Parathyroid adenoma (tissue), 2 donors: ENCODE results near the gene MDH2.
"Not testable (repeated sequence)": the region's sequence is repeated elsewhere in the genome, so short reads cannot be mapped to it uniquely, and the experiment has no call there.

Experiments used
- H2AFZ ChIP-seq: fragments of 300-600 bp; sonication (generic); one replicate; pipeline ENCODE4 v1.7.0; 2017; ENCODE audit warnings: antibody characterized with exemption, mild to moderate bottlenecking
- H3K27ac ChIP-seq: fragments of 300-600 bp; sonication (generic); one replicate; pipeline ENCODE4 v1.7.0; 2017
- H3K27me3 ChIP-seq: fragments of 300-600 bp; sonication (generic); one replicate; pipeline ENCODE4 v1.7.0; 2017; ENCODE audit warnings: low read length; ENCODE audit not compliant: control insufficient read depth, insufficient read depth
- H3K36me3 ChIP-seq: fragments of 300-600 bp; sonication (generic); one replicate; pipeline ENCODE4 v1.7.0; 2017; ENCODE audit warnings: low read length; ENCODE audit not compliant: control insufficient read depth, insufficient read depth
- H3K4me1 ChIP-seq: fragments of 300-600 bp; sonication (generic); one replicate; pipeline ENCODE4 v1.7.0; 2017; ENCODE audit warnings: control low read depth
- H3K4me2 ChIP-seq: fragments of 300-600 bp; sonication (generic); one replicate; pipeline ENCODE4 v1.7.0; 2017; ENCODE audit warnings: low read length
- H3K4me3 ChIP-seq: fragments of 300-600 bp; sonication (generic); one replicate; pipeline ENCODE4 v1.7.0; 2017; ENCODE audit warnings: low read depth, low read length
- H3K79me2 ChIP-seq: fragments of 300-600 bp; sonication (generic); one replicate; pipeline ENCODE4 v1.7.0; 2017; ENCODE audit warnings: control low read depth
- H3K9ac ChIP-seq: fragments of 300-600 bp; sonication (generic); one replicate; pipeline ENCODE4 v1.7.0; 2017; ENCODE audit warnings: mild to moderate bottlenecking
- H3K9me3 ChIP-seq: fragments of 300-600 bp; sonication (generic); one replicate; pipeline ENCODE4 v1.7.0; 2017; ENCODE audit warnings: low read length; ENCODE audit not compliant: control insufficient read depth
- TF ChIP-seq, protein P1 (sequence below): fragments of 300-600 bp; sonication (generic); IDR thresholded peaks from one replicate; pipeline ENCODE4 v1.7.0; 2017; ENCODE audit warnings: antibody characterized with exemption, mild to moderate bottlenecking
- donor health status: primary hyperparathyroidism.

MDH2 gene

DNA sequence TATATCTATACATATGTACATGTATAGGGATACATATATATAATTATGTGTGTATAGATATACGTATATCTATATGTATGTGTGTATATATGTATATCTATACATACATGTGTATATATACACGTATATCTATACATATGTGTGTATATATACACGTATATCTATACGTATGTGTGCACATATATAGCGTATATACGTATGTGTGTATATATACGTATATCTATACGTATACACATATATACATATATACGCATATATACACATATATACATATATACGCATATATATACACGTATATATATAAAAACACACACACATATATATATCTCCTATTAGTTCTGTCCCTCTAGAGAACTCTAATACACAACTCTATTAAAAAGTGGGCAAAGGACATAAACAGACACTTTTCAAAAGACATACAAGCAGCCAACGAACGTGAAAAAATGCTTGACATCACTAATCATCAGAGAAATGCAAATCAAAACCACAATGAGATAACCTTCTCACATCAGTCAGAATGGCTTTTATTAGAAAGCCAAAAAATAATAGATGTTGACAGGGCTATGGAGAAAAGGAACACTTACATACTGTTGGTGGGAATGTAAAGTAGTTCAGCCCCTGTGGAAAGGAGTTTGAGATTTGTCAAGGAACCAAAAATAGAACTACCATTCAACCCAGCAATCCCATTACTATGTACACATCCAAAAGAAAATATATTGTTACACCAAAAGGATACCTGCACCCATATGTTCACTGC is 31.5 kb upstream of the MDH2 start:
- no peak overlapping the region for H3K4me2 ChIP-seq

DNA sequence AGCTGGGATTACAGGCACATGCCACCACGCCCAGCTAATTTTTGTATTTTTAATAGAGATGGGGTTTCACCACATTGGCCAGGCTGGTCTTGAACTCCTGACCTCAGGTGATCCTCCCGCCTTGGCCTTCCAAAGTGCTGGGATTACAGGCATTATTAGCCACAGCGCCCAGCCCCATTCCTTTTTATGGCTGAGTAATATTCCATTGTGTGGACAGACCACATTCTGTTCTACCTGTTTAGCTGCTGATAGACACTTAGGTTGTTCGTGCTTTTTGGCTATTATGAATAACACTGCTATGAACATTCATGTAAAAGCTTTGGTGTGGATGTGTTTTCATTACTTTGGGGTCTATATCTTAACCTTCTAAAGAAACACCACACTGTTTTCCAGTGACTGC is 29.4 kb upstream of the MDH2 start:
- not testable (repeated sequence) for H3K36me3 ChIP-seq, H3K9ac ChIP-seq, H3K4me1 ChIP-seq, H3K4me3 ChIP-seq, H3K9me3 ChIP-seq, H2AFZ ChIP-seq, H3K79me2 ChIP-seq, H3K27me3 ChIP-seq, H3K4me2 ChIP-seq, H3K27ac ChIP-seq

More for the DNA sequence above, 31.5 kb upstream of the MDH2 start:
- Histone ChIP-seq H2AFZ (no peak overlapping the region), H3K9ac (no peak overlapping the region), H3K27ac (no peak overlapping the region), H3K4me3 (no peak overlapping the region), H3K27me3 (no peaks in the 10 kb centered on the region), H3K36me3 (no peaks in the 10 kb centered on the region), H3K4me1 (no peaks in the 10 kb centered on the region), H3K9me3 (no peaks in the 10 kb centered on the region), H3K79me2 (no peaks in the 10 kb centered on the region)
- TF ChIP-seq, protein P1, sequence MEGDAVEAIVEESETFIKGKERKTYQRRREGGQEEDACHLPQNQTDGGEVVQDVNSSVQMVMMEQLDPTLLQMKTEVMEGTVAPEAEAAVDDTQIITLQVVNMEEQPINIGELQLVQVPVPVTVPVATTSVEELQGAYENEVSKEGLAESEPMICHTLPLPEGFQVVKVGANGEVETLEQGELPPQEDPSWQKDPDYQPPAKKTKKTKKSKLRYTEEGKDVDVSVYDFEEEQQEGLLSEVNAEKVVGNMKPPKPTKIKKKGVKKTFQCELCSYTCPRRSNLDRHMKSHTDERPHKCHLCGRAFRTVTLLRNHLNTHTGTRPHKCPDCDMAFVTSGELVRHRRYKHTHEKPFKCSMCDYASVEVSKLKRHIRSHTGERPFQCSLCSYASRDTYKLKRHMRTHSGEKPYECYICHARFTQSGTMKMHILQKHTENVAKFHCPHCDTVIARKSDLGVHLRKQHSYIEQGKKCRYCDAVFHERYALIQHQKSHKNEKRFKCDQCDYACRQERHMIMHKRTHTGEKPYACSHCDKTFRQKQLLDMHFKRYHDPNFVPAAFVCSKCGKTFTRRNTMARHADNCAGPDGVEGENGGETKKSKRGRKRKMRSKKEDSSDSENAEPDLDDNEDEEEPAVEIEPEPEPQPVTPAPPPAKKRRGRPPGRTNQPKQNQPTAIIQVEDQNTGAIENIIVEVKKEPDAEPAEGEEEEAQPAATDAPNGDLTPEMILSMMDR, result no peak

- no peaks in the 10 kb centered on the region for H3K27me3 ChIP-seq
- no peaks in the 10 kb centered on the region for H3K4me1 ChIP-seq
- no peak overlapping the region for H3K4me3 ChIP-seq
- H3K9me3 ChIP-seq, result no peaks in the 10 kb centered on the region
- no peaks in the 10 kb centered on the region for H3K79me2 ChIP-seq
- no peaks in the 10 kb centered on the region for H3K36me3 ChIP-seq
- no peak overlapping the region for H3K9ac ChIP-seq
- H2AFZ ChIP-seq, result no peak overlapping the region
- TF ChIP-seq, protein P1, result peak; percentile 88
- H3K4me2 ChIP-seq, result no peak overlapping the region
- no peak overlapping the region for H3K27ac ChIP-seq
These were observed 27.7 kb upstream of the MDH2 start for GRCh38 chr7:76020031-76020714.

- Histone ChIP-seq H3K36me3 (no peaks in the 10 kb centered on the region), H3K4me3 (no peak overlapping the region), H3K27ac (no peak overlapping the region), H3K27me3 (no peaks in the 10 kb centered on the region), H3K9ac (no peak overlapping the region), H2AFZ (no peak overlapping the region), H3K4me2 (no peak overlapping the region), H3K9me3 (no peaks in the 10 kb centered on the region), H3K79me2 (no peaks in the 10 kb centered on the region), H3K4me1 (no peaks in the 10 kb centered on the region)
- TF ChIP-seq, protein P1, result no peak
These were observed 25.7 kb upstream of the MDH2 start for GRCh38 chr7:76022026-76022780.

DNA sequence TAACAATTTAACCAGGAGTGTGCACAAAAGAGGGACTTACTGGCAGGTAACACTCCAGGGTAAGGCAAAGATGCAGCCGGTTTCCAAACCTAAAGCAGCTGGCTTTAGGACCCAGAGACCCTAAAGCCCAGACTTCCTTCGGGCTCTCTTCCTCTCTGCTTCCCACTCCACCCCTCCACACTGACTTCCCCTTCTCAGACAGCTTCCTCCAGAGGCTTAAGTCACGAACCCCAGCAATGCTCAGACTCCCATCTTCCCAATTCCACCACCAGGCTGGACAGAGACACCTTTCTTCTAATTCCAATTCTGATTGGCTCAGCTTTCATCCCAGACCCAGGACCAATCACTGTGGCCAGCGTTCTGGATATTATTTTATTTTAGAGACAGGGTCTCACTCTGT is 24.9 kb upstream of the MDH2 start:
- Histone ChIP-seq H3K27me3 (no peaks in the 10 kb centered on the region), H3K79me2 (no peaks in the 10 kb centered on the region), H3K9me3 (no peaks in the 10 kb centered on the region), H3K4me2 (no peak overlapping the region), H3K4me1 (no peaks in the 10 kb centered on the region), H3K27ac (no peak overlapping the region), H3K36me3 (no peaks in the 10 kb centered on the region), H2AFZ (no peak overlapping the region), H3K9ac (no peak overlapping the region), H3K4me3 (no peak overlapping the region)
- TF ChIP-seq, protein P1, result no peak

DNA sequence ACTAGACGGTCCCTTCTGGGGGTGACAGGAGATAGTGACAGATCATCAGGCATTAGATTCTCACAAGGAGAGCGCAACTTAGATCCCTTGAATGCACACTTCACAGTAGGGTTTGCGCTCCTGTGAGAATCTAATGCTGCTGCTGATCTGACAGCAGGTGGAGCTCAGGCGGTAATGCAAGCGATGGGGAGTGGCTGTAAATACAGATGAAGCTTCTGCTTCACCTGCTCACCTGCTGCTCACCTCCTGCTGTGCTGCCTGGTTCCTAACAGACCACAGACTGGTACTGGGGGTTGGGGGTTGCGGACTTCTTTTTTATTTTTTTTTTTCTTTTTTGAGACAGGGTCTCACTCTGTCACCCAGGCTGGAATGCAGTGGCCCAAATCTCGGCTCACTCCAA is 18.2 kb upstream of the MDH2 start:
- not testable (repeated sequence) for H2AFZ ChIP-seq, H3K36me3 ChIP-seq

More for the DNA sequence above, 18.2 kb upstream of the MDH2 start:
- H3K27ac ChIP-seq, H3K4me1 ChIP-seq, H3K27me3 ChIP-seq, H3K4me2 ChIP-seq, H3K9ac ChIP-seq, H3K79me2 ChIP-seq, H3K9me3 ChIP-seq, H3K4me3 ChIP-seq: not testable (repeated sequence)
